Activated CD4-positive, alpha-beta T cell treated with anti-CD3 and anti-CD28 coated beads, Interleukin-2, amount 50 U/mL, for 24 hours (primary cell): ENCODE results near the gene COL6A5.

ENCODE experiments used
- DNase-seq, 2 donors: peaks; one replicate each; pipeline ENCODE4 v3.0.0-alpha.2; 2020; ENCODE audit warnings: low read depth in 1 of 2, low spot score in 1 of 2

The COL6A5 gene

DNA sequence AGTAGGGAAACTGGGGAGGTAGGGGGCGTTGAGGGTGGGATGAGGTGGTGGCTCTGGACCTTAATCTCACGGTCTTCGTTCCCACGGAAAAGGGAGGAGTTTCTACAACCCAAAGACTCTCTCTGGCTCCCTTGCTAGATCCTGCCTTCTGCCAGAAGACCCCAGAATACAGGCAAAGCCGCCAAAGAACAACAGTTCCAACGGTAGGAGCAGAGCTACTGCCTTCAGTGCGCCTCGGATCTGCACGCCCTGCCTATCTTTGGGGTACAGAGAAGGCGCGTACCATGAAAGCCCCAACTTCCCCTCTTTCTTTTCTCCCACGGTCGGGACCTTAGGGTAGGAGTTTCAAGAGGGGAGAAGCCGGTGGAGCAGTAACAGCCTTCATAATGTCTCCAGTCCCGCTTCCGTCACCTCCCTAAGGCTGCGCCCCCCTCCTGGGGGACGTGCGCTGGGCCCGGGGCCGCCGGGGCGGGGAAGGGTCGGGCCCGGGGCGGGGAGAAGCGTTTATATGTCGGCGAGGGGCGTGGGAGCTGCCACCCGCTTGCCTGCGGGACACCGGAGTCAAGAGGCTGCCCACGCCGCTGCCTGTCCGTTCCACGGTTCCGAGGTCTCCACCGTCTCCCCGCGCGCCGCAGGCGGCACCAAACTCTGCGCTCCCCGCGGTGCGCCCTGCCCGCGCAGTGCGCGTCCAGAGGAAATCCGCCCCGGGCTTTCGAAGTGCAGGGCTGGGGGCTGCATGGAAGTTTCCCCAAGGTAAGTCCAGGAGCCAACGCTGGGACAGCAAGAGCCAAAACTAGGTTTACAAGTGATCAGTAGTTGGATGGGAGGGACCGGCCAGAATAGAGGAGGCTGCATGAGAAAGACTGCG, 171.4 kb downstream of the COL6A5 start, which contains the start of gene COL6A6:
COL6A6 (plus strand) TSS at position 533 of the 868 bp plus-strand sequence. CDS start 43,188 bp downstream, outside the sequence.
- no peak for DNase-seq

DNA sequence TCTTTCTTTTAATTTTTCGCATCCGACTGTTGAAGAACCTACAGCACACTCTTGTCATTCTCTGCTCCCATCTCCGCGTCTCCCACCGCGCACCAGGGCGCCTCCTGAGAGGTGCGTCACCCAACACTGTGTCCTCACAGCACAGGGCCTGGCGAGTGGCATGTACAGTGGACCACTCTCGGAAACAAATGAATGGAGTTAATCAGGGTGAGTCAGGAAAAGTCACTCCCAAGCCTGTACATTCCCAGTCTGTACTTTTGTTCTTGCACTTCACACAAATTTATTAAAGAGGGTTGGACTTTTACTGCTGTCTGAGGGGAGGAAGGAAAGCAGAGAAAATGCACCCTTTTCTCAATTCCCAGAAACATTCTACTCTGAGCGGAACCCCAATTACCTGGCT, 172.1 kb downstream of the COL6A5 start:
- DNase-seq, result no peak

DNA sequence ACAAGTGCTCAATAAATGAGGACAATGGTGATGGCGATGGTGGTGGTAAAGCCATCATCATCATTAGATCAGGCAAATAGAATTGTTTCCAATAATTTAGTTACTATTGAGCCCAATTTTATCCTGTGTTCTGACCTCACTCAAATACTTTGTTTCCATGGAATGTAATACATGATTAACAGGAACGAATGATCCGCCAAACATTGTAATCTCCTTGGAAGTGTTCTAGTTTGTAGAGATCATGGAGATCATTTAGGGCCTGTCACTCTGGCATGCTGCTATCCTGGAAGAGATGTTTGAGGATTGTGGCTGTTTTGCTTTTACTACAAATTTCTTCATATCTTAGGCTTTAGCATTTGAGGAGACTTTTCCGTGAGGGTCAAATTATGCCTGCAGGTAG, 174.3 kb downstream of the COL6A5 start:
- no peak for DNase-seq

DNA sequence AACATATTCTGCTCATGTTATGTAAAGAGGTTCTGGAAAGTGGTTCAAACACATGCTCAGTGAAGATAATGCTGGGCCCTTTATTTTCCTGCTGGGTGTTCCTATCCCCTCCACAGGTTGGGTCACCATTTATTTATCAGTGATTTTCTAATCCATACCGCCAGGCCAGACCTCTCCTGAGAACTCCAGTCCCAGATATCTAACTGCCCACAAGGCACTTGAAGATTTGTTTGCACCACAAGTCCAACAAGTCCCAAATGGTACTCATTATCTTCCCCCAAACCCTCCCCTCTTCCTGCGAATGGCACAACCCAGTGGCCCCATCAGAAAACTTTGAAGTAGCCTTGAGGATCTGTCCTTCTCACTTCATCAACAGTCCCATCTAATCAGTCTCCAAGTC, 176.9 kb downstream of the COL6A5 start:
- DNase-seq, result no peak

DNA sequence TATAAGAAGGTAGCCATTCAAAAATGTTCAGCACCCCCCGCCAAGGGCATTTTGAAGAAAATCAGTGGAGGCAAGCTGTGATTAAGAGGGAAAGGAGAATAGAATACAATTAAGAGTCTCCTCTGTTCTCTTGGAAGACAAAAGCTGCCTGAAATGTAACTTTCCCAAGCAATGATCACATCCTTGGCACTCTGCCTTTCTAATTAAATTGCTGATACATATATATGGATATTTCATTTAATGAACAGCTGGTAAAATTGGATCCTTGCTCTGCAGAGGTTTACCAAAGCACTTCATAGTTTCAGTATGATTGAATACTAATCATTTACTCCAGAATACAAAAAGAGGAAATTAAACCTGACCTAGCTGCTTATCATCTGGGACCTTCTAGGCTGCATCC, 182.0 kb downstream of the COL6A5 start:
- DNase-seq, result no peak

DNA sequence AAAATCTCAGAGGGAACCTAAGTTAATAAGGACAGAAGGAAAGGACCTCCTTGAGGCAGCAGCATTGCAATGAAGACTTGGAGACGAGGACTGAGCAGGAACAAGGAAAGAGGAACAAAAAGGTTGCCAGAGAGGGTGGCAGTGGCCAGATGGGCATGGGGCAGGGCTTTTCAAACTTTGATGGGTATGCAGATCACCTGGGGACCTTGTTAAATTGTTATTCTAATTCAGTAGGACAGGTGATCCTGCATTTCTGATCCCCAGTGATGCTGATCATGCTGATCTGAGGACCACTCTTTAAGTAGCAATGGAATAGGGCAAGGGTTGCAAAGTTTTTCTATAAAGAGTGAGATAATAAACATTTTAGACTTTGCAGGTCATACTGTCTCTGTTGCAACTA, 182.6 kb downstream of the COL6A5 start:
- DNase-seq, result no peak

- no peak for DNase-seq
Measured at GRCh38 chr3:130529486-130530215, 184.2 kb downstream of the COL6A5 start.

DNA sequence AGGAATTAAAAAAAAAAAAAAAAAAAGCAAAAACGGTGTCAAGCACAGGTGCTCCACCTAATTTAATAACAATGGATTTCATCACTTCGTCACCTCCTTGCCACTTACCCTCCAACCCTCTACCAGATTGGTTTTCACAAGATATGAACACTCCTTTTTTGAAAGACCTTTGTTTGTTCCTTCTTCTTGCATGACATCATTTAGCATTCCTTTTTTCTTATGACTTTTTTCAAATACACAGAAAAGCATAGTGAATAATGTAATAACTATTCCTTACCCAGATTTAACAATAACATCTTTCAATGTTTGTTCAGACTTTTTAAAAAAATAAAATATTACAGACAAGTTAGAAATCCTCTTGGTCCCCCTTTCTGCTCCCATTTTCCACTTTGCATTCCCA, 187.8 kb downstream of the COL6A5 start:
- DNase-seq, result no peak
